ENCODE results near the gene FAM81A.

- TF ChIP-seq IRF1 (CRISPR knock-in tag; IDR thresholded peaks at IDR 0.05; ENCODE audit: borderline replicate concordance) (no peak), GATAD2B (IDR thresholded peaks at IDR 0.05; ENCODE audit: borderline replicate concordance) (no peak), KLF6 (CRISPR knock-in tag; IDR thresholded peaks at IDR 0.05; ENCODE audit: borderline replicate concordance) (no peak), TCF7L2 (IDR thresholded peaks at IDR 0.05; ENCODE audit: low read depth, low read length) (no peak), POLR2A (conservative IDR thresholded peaks at IDR 0.05) (no peak), CTCF (IDR thresholded peaks at IDR 0.05 in 2 of 3, conservative IDR thresholded peaks at IDR 0.05 in 1 of 3; ENCODE audit: insufficient read depth in 2 of 3, low read depth in 1 of 3, low read length in 3 of 3) (no peak), SRF (CRISPR knock-in tag; IDR thresholded peaks at IDR 0.05) (no peak), TEAD4 (IDR thresholded peaks at IDR 0.05; ENCODE audit: low read length) (no peak), TEAD4 (CRISPR knock-in tag; IDR thresholded peaks at IDR 0.05; ENCODE audit: borderline replicate concordance) (no peak), KDM5B (IDR thresholded peaks at IDR 0.05; ENCODE audit: insufficient replicate concordance, low read depth, low read length) (no peak), HCFC1 (IDR thresholded peaks at IDR 0.05; ENCODE audit: low read depth, low read length) (no peak), XRCC4 (IDR thresholded peaks at IDR 0.05; ENCODE audit: extremely low read depth, insufficient read depth, insufficient read length) (no peak)
Measured at GRCh38 chr15:59485036-59485435, 47.0 kb downstream of the FAM81A start.

All from K562 (cell line).